ENCODE results near the gene OR8B12. TPM values are rescaled to one million over a fixed set of nuclear protein-coding genes. Genes with fewer than 3 reads are reported as not detected.

The OR8B12 gene
- total RNA-seq, 3 donors from 2014 or later (not counting 1 experiment from before 2014, with no cell fraction given): not detected

GRCh38 chr11:124536520-124536919 lies 6.9 kb downstream of the OR8B12 start:
- intact Hi-C loops (cut with micrococcal nuclease): no loop called here
- no peaks in the 10 kb centered on the region for H3K27me3 ChIP-seq (ENCODE audit: control insufficient read depth, insufficient read depth, low read length)
- WGBS (ENCODE audit: insufficient coverage): 21% methylated on average over 6 of the region's 6 CpGs
- peaks cover 0 to 4% of the 10 kb centered on the region in 2 donors for H3K4me1 Mint-ChIP-seq
- no peak overlapping the region for H3K4me3 ChIP-seq (ENCODE audit: low read length)
- peaks cover 0 to 2% of the 10 kb centered on the region in 2 donors for H3K9me3 Mint-ChIP-seq
- no peak for TF ChIP-seq CTCF (IDR thresholded peaks at IDR 0.05)
- DNase-seq (no peak), ATAC-seq (peak in 1 of 3 donors; percentile 27)
- no peak overlapping the region for H3K4me3 Mint-ChIP-seq
- no peak overlapping the region for H3K27ac Mint-ChIP-seq
- no peaks in the 10 kb centered on the region for H3K36me3 Mint-ChIP-seq
- H3K4me1 ChIP-seq (ENCODE audit: control insufficient read depth, insufficient read depth, low read length): peaks cover 3% of the 10 kb centered on the region
- no peaks in the 10 kb centered on the region for H3K9me3 ChIP-seq (ENCODE audit: control insufficient read depth, insufficient read depth, low read length)
- no peak overlapping the region for H3K27ac ChIP-seq (ENCODE audit: low read length)
- H3K27me3 Mint-ChIP-seq (ENCODE audit: low read depth in 2 of 2): peaks cover 13 to 26% of the 10 kb centered on the region in 2 donors
- no peaks in the 10 kb centered on the region for H3K36me3 ChIP-seq (ENCODE audit: control insufficient read depth, insufficient read depth, low read length)

- no peak overlapping the region for H3K27ac Mint-ChIP-seq
- no peaks in the 10 kb centered on the region for H3K36me3 Mint-ChIP-seq
- ATAC-seq (no peak), DNase-seq (no peak)
- Histone ChIP-seq H3K27me3 (ENCODE audit: control insufficient read depth, insufficient read depth, low read length) (no peaks in the 10 kb centered on the region), H3K4me1 (ENCODE audit: control insufficient read depth, insufficient read depth, low read length) (peaks cover 3% of the 10 kb centered on the region), H3K36me3 (ENCODE audit: control insufficient read depth, insufficient read depth, low read length) (no peaks in the 10 kb centered on the region), H3K9me3 (ENCODE audit: control insufficient read depth, insufficient read depth, low read length) (no peaks in the 10 kb centered on the region), H3K4me3 (ENCODE audit: low read length) (no peak overlapping the region), H3K27ac (ENCODE audit: low read length) (no peak overlapping the region)
- H3K27me3 Mint-ChIP-seq (ENCODE audit: low read depth in 2 of 2): peaks cover 13 to 28% of the 10 kb centered on the region in 2 donors
- no peaks in the 10 kb centered on the region for H3K9me3 Mint-ChIP-seq
- intact Hi-C loops (cut with micrococcal nuclease): no loop called here
- TF ChIP-seq CTCF (IDR thresholded peaks at IDR 0.05): no peak
- 87% methylated on average over 7 of the region's 8 CpGs for WGBS (ENCODE audit: insufficient coverage)
- H3K4me3 Mint-ChIP-seq: no peak overlapping the region
- peaks cover 0 to 4% of the 10 kb centered on the region in 2 donors for H3K4me1 Mint-ChIP-seq
Measured at GRCh38 chr11:124535552-124536232, 7.8 kb downstream of the OR8B12 start.

- Mint-ChIP-seq H3K27me3 (ENCODE audit: low read depth in 2 of 2) (peaks cover 14 to 28% of the 10 kb centered on the region in 2 donors), H3K27ac (no peak overlapping the region), H3K9me3 (no peaks in the 10 kb centered on the region), H3K4me1 (peaks cover 0 to 4% of the 10 kb centered on the region in 2 donors), H3K4me3 (no peak overlapping the region), H3K36me3 (no peaks in the 10 kb centered on the region)
- intact Hi-C loops (cut with micrococcal nuclease): no loop called here
- H3K27me3 ChIP-seq (ENCODE audit: control insufficient read depth, insufficient read depth, low read length): no peaks in the 10 kb centered on the region
- peaks cover 3% of the 10 kb centered on the region for H3K4me1 ChIP-seq (ENCODE audit: control insufficient read depth, insufficient read depth, low read length)
- H3K36me3 ChIP-seq (ENCODE audit: control insufficient read depth, insufficient read depth, low read length): no peaks in the 10 kb centered on the region
- no peak for TF ChIP-seq CTCF (IDR thresholded peaks at IDR 0.05)
- no peak overlapping the region for H3K27ac ChIP-seq (ENCODE audit: low read length)
- ATAC-seq (no peak), DNase-seq (no peak)
- WGBS (ENCODE audit: insufficient coverage): 87% methylated on average over 2 of the region's 2 CpGs
- H3K4me3 ChIP-seq (ENCODE audit: low read length): no peak overlapping the region
- H3K9me3 ChIP-seq (ENCODE audit: control insufficient read depth, insufficient read depth, low read length): no peaks in the 10 kb centered on the region
Measured at GRCh38 chr11:124534051-124534450, 9.4 kb downstream of the OR8B12 start.

- WGBS (ENCODE audit: insufficient coverage): 96% methylated on average over 1 of the region's 2 CpGs
- no peak for DNase-seq
Measured at GRCh38 chr11:124533626-124534025, 9.8 kb downstream of the OR8B12 start.

More at GRCh38 chr11:124533626-124534025, 9.8 kb downstream of the OR8B12 start:
- H3K4me3 Mint-ChIP-seq: no peak overlapping the region
- intact Hi-C loops (cut with micrococcal nuclease): no loop called here
- no peaks in the 10 kb centered on the region for H3K9me3 Mint-ChIP-seq
- no peak for TF ChIP-seq CTCF (IDR thresholded peaks at IDR 0.05)
- no peak overlapping the region for H3K27ac ChIP-seq (ENCODE audit: low read length)
- peaks cover 4% of the 10 kb centered on the region for H3K36me3 Mint-ChIP-seq
- H3K27me3 ChIP-seq (ENCODE audit: control insufficient read depth, insufficient read depth, low read length): no peaks in the 10 kb centered on the region
- no peak overlapping the region for H3K27ac Mint-ChIP-seq
- H3K4me1 Mint-ChIP-seq: peaks cover 0 to 4% of the 10 kb centered on the region in 2 donors
- H3K27me3 Mint-ChIP-seq (ENCODE audit: low read depth in 2 of 2): peaks cover 14 to 33% of the 10 kb centered on the region in 2 donors
- no peaks in the 10 kb centered on the region for H3K9me3 ChIP-seq (ENCODE audit: control insufficient read depth, insufficient read depth, low read length)
- H3K4me1 ChIP-seq (ENCODE audit: control insufficient read depth, insufficient read depth, low read length): peaks cover 3% of the 10 kb centered on the region
- H3K36me3 ChIP-seq (ENCODE audit: control insufficient read depth, insufficient read depth, low read length): no peaks in the 10 kb centered on the region
- ATAC-seq: no peak
- H3K4me3 ChIP-seq (ENCODE audit: low read length): no peak overlapping the region
